HG03457 (cell line): ENCODE measurements around the gene IRAK1BP1.
"Not testable (repeated sequence)": the region's sequence is repeated elsewhere in the genome, so short reads cannot be mapped to it uniquely, and the experiment has no call there.

Experiments used
- ATAC-seq: cut with Tn5 transposase; IDR thresholded peaks from one replicate; pipeline ENCODE4 v1.9.1; 2021; ENCODE audit warnings: moderate number of reproducible peaks; ENCODE audit not compliant: unreplicated experiment

IRAK1BP1 gene, protein sequence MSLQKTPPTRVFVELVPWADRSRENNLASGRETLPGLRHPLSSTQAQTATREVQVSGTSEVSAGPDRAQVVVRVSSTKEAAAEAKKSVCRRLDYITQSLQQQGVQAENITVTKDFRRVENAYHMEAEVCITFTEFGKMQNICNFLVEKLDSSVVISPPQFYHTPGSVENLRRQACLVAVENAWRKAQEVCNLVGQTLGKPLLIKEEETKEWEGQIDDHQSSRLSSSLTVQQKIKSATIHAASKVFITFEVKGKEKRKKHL

DNA sequence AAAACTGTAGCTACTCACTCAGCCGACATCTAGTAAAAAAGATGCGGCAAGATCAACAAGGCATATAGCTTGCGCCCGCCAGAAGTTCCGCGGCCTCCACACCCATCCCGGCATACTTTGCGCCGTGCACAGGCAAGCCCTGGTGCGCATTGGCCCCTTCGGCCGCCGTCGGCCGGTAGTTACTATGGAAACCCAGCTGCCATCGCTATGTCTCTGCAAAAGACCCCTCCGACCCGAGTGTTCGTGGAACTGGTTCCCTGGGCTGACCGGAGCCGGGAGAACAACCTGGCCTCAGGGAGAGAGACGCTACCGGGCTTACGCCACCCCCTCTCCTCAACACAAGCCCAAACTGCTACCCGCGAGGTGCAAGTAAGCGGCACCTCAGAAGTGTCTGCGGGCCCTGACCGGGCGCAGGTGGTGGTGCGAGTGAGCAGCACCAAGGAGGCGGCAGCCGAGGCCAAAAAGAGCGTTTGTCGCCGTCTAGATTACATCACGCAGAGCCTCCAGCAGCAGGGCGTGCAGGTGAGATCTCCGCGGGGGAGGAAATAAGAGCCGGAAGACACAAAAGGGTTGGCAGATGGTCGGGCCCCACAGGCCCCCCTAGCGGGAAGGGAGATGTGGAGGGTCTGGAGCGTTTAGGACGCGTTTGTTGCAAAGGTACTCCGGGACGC lies at the start of gene IRAK1BP1:
Gene IRAK1BP1, plus strand, starts transcription at position 182 of the 671 bp plus-strand sequence. Its CDS starts 26 bp downstream, at position 208.
- peak; percentile 94 for ATAC-seq

DNA sequence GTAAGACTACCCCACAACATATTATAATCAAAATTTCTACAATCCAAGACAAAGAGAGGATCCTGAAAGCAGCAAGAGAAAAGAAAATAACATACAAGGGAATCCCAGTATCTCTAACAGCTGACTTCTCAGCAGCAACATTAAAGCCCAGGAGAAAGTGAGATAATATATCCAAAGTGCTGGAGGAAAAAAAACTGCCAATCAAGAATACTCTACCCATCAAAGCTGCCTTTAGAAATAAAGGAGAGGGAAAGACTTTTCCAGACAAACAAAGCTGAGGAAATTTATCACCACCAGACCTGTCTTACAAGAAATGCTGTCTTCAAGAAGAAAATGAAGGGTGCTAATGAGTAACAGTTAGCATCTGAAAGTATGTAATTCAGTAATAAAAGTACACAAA lies 43.3 kb upstream of the IRAK1BP1 start:
- no peak for ATAC-seq

DNA sequence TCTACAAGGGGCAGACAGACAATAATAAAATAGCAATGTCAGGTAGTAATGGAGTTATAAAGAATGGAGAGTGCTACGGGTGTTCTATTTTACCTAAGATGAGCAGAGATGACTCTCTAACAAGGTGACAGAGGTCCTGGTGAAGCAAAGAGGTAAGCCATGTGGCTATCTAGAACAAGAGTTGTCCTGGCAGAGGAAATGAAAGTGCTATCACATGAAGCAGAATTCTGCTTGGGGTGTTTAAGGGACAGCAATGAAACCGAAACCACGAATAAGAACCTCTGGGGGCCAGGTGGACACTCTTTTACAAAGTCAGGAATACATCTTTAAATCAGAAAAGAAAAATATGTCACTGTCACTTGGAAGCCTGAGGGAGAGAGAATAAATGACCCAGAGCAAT lies 37.9 kb upstream of the IRAK1BP1 start:
- no peak for ATAC-seq

DNA sequence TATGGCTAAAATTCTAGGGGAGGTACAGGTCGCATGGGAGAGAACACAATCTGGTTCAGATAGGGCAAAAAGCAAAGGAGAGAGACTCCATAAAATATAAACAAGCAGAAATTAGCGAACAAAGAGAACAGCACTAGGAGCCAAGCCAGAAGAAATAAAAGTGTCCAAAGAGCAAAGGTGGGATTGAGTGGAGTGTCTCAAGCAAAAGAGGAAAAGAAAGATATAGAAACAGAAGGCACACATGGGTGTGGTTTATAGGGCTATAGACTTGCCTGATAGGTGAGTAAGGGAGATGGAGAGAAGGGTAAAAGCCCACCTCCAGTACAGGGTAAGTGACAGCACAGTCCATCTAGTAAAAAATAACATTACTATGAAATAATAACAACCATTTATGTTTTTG lies 36.5 kb upstream of the IRAK1BP1 start:
- ATAC-seq, result no peak

DNA sequence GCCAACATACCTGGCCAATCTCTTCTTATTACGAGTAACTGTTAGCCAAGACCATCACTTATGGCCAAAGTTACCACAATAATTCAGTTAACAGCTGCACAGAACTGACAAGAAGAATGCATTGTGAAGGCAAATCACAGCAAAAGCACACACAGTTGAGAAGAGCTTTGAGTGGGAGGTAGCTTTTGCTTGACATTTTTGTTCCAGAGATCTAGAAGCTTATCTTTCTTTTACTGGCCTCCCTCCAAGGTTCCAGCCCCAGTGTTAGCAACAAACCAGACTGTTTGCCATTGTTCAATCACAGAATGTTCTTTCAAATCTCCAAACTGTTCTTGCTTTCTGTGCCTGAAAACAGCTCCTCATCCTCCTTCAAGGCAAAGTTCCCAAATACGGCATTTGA lies 35.9 kb upstream of the IRAK1BP1 start:
- ATAC-seq, result no peak

DNA sequence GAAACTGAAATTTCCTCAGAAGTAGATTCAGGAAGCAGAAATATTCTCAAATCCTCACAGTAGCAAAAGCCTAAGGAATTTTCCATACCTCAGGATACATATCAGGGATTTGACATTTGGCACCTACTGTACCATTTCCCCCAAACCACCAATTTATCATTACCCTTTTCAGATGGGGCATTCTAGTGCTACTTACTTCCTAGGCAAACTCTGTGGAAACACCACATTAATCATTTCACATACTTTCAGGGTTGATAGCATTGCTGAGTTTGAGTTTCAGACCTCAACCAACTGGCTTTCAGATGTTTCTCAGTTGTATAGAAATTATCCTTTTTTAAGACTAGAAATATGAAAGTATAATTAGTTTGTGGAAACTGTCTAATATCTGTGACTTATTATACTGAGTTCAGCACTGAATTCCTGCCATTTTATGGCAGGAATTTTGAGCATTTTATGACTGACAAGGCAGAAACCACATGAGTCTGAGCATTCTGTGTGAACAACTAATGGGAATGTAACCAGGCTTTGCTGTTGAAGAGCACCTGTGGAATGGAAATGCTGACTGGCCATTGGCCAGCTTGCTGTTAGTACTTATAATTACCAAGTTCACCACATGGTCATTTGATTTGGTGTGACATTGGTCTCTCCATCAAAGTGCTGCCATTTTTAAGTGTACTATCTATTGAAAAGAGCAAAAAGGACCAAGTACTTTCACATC lies 35.1 kb upstream of the IRAK1BP1 start:
- no peak for ATAC-seq

DNA sequence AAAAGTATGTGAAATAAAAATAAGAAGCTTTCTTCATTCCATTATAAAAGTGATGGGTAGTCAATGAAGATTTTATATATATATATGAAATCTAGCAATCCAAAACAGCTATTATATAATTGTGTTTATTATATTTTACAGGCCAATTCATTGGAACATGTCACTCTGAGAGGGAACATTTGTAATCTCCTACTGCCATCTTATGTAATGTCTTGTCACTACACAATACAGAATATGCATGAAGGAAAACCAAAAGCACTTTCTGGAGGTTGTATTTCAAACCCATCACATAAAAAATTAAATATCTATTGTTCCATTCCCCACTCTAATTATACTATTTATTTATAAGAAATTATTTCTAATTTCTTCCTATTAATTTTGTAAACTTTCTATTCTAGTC lies 31.5 kb upstream of the IRAK1BP1 start:
- ATAC-seq, result no peak

DNA sequence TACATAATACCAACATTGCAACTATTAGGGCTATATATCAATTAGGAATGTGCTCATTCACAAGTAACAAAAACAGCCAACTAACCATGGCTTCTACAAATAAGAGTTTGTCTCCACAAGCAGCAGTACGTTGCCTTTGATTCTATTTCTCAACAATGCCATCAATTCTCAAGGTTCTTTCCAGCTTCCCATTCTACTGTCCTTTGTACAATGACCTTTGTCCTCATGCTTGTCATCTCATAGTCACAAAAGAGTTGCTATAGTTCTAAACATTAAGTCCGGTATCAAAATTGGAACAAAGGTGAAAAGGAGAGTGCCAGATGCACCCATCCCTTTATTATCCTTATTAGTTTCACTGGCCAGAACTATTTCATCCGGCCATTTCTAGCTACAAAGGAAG lies 30.8 kb upstream of the IRAK1BP1 start:
- ATAC-seq, result no peak

DNA sequence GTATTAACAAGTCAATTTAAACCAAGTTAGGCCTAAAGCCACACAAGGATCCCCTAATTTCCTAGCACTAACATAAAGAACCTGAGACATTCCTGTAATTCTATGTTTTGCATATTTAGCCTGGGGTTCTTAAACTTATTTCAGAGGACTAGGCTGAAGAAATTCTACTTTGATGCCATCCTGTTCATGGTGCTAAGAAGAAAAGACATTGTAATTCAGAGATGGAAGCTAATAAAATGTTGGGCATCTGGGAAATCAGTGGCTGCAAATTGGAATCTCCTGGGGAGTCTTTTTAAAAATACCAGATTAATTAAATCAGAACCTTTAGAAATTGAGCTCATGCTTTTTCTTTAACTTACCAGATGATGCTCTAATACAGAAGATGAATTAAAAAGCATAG lies 26.2 kb upstream of the IRAK1BP1 start:
- ATAC-seq, result no peak

DNA sequence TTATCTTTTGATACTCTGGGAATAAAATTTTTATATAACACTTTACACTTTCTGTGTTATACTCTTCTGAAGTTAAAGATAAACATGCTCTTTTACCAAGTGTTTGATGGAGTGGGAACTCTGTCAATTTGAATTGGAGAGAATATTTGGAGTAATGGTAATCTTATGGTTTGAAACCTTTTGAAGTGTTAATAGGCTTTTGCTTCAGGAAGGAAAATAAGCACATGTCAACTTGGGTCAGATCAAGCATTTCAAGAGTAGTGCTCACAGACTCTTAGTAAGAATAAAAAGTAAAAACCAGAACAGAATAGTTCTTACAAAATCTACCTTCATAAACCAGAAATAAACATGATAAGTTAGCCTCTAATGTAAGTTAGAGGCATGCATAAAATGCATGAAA lies 24.4 kb upstream of the IRAK1BP1 start:
- no peak for ATAC-seq

DNA sequence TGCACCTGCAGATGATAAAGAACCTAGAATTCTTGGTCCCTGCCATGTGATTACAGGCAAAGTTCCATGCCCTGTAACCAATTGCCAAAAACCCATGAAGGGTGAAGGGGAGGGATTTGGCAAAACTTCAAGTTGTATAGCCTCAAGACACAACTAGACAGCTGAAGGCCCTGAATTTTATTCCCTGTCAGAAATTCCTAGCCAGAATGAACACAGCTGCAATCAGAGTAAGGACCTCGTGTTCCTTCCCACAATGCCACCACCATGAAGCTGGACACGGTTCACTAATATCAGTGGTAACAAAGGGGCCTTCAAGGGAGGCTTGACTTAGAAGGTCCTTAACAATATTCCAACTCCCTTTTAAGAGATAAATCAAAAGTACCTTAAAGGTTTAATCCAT lies 22.5 kb upstream of the IRAK1BP1 start:
- no peak for ATAC-seq

DNA sequence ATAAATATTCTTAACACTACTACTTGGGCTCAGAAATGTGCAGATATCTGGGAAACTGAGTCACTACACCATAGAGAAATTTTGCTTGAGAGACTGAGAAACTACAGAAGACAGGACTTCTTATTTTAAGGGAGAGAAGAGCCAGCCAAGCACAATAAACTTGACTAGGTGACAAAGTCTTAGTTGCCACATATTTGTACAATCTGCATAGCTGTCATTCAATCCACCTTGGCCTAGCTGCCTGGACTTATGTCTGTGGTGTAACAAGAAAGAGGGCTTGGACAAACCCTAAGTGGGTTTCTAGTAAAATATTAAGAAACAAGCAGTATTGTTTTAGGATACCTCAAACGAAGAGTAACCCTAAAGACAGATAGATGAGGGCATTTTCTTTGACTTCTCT lies 21.8 kb upstream of the IRAK1BP1 start:
- ATAC-seq, result no peak

DNA sequence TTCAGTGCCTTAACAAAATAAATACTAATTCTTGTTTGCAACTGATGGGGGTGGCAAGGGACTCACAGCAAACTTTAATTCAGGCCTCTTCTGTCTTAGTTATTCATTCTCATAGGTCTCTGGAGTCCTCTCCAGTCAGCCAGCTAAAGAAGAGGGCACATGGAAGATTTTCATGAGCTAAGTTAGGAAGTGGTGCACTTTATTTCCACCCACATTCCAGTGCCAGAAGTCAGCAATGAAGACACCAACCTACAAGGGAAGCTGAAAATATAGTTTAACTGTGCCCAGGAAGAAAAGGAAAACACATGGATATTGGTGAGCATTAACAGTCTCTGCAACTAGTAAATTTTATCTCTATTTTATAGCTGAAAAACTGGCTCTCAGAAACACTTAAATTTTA lies 16.7 kb upstream of the IRAK1BP1 start:
- ATAC-seq, result no peak

DNA sequence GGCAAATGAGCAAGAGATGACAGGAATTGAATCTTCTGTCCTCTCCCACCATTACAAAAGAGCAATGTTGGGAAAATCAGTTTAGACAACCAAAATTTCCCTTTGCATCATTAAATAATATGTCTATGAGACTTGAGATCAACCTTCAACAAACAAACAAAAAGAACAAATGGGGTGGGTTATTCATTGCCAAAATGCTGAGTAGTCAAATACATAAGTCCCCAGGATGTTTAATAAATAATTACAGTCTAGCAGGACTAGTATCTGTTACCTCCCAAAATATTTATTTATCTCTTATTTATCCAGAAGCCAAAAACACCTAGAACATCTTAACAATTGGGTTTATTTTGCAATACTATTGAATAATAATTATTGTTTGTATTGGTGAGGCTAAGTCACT lies 16.2 kb upstream of the IRAK1BP1 start:
- ATAC-seq, result no peak

DNA sequence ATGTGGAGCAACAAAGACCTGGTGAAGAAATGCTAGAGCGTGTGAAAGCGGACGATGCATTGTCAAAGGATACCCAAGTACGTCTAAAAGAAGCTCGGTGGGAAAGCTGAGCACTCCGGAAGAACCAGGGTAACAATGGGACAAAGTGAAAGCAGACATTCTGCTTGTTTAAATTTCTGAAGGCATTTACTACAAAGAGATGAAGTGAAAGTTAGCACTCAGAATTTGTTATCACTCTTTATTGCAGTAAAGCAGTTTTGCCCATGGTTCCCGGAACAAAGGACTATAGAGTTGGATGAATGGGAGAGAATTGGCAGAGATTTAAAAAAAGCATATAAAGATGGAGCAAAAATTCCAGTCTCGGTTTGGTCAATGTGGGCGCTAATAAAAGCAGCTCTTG lies 12.8 kb upstream of the IRAK1BP1 start:
- no peak for ATAC-seq

DNA sequence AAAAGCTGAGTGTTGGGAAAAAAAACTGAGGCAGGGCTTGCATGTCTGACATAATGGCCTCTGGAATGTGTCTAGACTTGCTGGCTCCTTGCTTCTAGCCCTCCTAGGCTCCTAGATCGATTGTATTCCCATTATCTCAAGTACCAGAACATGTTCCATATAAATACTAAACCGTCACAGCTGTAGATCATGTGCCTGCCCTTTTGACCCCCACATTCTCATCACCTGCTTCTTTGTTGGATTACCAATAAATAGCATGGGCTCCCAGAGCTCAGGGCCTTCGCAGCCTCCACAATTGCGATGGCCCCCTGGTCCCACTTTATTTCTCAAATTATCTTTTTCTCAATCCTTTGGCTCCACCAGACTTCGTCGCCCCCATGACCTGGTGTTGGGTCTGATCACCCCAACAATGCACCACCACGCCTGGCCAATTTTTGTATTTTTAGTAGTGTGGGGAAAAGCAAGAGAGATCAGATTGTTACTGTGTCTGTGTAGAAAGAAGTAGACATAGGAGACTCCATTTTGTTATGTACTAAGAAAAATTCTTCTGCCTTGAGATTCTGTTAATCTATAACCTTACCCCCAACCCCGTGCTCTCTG lies 8.9 kb upstream of the IRAK1BP1 start:
- ATAC-seq, result not testable (repeated sequence)

DNA sequence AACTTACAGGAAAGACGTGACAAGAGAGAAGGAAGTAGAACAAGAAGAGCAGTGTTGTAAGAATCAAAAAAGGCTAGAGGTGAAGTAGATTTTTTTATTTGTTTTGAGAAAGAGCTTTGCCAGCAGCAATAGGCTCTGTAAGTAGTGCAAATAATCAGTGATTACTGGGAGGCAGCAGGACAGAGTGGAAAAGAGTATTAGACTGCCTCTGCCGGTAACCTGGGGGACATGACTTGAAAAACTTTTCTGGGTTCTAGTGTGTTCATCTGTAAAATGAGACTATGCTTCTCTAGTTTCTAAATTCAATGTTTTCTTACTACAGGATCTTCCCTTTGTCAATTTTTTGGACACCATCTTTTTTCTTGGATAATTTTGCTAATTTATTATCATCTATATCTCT lies 5.8 kb upstream of the IRAK1BP1 start:
- no peak for ATAC-seq

DNA sequence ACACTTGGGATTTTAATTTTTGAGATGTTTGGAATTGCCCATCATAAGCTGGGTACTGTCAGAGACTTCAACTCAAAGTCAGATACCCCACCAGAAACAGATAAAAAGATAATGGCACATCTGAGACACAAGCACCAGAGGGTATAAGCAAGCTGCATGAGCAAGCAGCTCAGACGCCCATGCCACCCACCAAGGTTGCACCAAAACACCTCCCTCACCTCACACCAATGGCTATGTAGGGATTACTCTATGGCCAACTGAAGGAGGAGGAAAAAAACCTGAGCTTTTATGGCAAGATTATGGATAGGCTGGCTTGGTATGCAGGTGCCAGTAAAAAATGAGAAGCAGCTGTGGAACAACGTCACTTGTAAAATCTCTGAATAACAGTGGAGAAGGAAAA lies 3.8 kb upstream of the IRAK1BP1 start:
- no peak for ATAC-seq

DNA sequence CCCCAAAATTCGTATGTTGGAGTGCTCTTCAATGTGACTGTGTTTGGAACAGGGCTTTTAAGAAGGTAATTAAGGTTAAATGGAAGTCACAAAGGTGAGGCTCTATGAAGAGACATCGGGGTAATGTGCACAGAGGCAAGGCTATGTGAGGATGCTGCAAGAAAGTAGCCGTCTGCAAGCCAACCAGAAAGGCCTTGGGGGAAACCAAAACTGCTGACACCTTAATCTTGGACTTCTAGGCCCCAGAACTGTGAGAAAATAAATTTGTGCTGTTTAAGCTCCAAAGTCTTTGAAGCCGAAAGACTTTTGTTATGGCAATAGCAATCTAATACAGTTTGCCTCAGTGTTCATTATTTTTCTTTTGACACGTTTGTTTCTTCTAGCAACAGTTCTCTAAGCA lies 2.4 kb upstream of the IRAK1BP1 start:
- ATAC-seq, result no peak

DNA sequence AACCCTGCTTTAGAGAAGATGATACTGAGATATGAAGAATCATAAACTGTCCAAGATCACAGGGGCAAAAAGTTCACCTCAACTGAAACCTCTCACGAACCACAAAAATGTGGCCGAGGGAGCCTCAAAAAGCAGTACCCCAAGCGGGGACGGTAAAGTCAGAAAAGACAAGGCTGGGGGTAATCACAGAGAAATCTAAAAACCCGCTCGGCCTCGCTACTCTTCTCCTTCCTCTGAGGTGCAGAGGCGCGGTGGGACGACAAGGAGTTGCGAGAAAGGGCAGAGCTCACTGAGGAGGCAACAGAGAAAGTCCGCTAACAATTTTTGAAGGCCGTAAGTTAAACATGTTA lies 356 bp upstream of the IRAK1BP1 start:
- peak; percentile 33 for ATAC-seq

DNA sequence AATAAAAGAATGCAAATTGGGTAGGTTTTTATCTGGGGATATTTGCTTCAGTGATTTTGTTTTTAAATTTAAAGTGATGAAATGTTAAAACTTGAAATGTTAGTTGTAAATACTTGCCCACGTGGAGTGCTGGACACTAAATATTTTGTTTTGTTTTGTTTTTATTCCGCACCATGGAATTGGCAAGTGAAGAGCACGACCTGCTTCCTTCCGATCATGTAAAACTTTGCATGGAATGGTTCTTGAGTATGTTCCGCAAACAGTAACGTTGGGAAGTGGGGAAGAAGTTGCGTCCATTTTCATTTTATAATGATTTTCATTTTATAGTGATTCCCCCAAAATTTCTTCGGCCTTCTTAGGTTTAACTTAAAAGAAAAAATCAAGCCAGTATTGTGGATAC lies 765 bp downstream of the IRAK1BP1 start:
- no peak for ATAC-seq

DNA sequence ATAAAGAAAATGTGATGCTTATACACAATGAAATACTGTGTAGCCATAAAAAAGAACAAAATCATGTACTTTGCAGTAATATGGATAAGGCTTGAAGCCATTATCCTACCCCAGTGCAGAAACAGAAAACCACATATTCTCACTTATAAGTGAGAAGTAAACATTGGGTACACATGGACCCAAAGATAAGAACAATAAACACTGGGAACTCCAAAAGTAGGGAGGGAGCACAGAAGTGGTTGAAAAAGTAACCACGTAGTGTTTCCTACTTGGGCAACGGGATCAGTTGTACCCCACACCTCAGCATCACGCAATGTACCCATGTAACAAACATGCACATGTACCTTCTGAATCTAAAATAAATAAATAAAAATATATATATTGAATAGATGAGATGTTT lies 8.2 kb downstream of the IRAK1BP1 start:
- ATAC-seq, result no peak
